ENCODE data around the gene LYRM1.
"Not testable (repeated sequence)": the region's sequence is repeated elsewhere in the genome, so short reads cannot be mapped to it uniquely, and the experiment has no call there.

GRCh38 chr16:20945575-20945875 lies 45.0 kb downstream of the LYRM1 start:
- TF ChIP-seq, protein P1, sequence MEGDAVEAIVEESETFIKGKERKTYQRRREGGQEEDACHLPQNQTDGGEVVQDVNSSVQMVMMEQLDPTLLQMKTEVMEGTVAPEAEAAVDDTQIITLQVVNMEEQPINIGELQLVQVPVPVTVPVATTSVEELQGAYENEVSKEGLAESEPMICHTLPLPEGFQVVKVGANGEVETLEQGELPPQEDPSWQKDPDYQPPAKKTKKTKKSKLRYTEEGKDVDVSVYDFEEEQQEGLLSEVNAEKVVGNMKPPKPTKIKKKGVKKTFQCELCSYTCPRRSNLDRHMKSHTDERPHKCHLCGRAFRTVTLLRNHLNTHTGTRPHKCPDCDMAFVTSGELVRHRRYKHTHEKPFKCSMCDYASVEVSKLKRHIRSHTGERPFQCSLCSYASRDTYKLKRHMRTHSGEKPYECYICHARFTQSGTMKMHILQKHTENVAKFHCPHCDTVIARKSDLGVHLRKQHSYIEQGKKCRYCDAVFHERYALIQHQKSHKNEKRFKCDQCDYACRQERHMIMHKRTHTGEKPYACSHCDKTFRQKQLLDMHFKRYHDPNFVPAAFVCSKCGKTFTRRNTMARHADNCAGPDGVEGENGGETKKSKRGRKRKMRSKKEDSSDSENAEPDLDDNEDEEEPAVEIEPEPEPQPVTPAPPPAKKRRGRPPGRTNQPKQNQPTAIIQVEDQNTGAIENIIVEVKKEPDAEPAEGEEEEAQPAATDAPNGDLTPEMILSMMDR (IDR thresholded peaks at IDR 0.05) = not testable (repeated sequence)
- not testable (repeated sequence) for TF ChIP-seq JUND (IDR thresholded peaks at IDR 0.05); RAD21 (IDR thresholded peaks at IDR 0.05; ENCODE audit: low read length); SMC3 (IDR thresholded peaks at IDR 0.05; ENCODE audit: low read depth, low read length); TAF1 (IDR thresholded peaks at IDR 0.05; ENCODE audit: borderline replicate concordance, low read depth, low read length); GATA2 (CRISPR knock-in tag; IDR thresholded peaks at IDR 0.05); MXI1 (IDR thresholded peaks at IDR 0.05; ENCODE audit: low read depth, low read length); YY1 (IDR thresholded peaks at IDR 0.05; ENCODE audit: low read depth); NFIC (IDR thresholded peaks at IDR 0.05; ENCODE audit: borderline replicate concordance); GABPA (IDR thresholded peaks at IDR 0.05; ENCODE audit: low read depth); EP300 (IDR thresholded peaks at IDR 0.05; ENCODE audit: borderline replicate concordance in 1 of 2, low read depth in 1 of 2, low read length in 1 of 2); SIN3A (IDR thresholded peaks at IDR 0.05; ENCODE audit: borderline replicate concordance, low read depth, low read length); EZH2phosphoT487 (IDR thresholded peaks at IDR 0.05; ENCODE audit: borderline replicate concordance, low read depth); USF2 (IDR thresholded peaks at IDR 0.05; ENCODE audit: borderline replicate concordance, low read depth, low read length)
